NCI-H2196 (cell line): Measurements from ENCODE around the gene FOXO4.

Source experiments
- DNase-seq: peaks from one replicate; lab custom pipeline; 2025; ENCODE audit not compliant: unreplicated experiment; lab: John Stamatoyannopoulos, UW

The FOXO4 gene

GRCh38 chrX:71098951-71099506 is 3.4 kb downstream of the FOXO4 start:
- DNase-seq, result no peak

- DNase-seq, result no peak
Measured at GRCh38 chrX:71099736-71100135, 4.1 kb downstream of the FOXO4 start.

- DNase-seq, result no peak
Measured at GRCh38 chrX:71100581-71101505, 5.2 kb downstream of the FOXO4 start.

- DNase-seq, result no peak
Measured at GRCh38 chrX:71102292-71102691, 6.6 kb downstream of the FOXO4 start.

GRCh38 chrX:71103110-71103983 is 7.7 kb downstream of the FOXO4 start:
- no peak for DNase-seq

GRCh38 chrX:71105628-71106027 is 10.0 kb downstream of the FOXO4 start:
- no peak for DNase-seq

GRCh38 chrX:71106427-71106826 is 10.8 kb downstream of the FOXO4 start, which contains the start of gene CXorf65:
Gene CXorf65 (minus strand): TSS chrX:71106740. CDS start chrX:71106556, 184 bp downstream.
- DNase-seq, result no peak

- no peak for DNase-seq
Measured at GRCh38 chrX:71107245-71107644, 11.6 kb downstream of the FOXO4 start.

- no peak for DNase-seq
Measured at GRCh38 chrX:71107762-71108360, 12.2 kb downstream of the FOXO4 start.

- no peak for DNase-seq
Measured at GRCh38 chrX:71109051-71109450, 13.4 kb downstream of the FOXO4 start.

- no peak for DNase-seq
Measured at GRCh38 chrX:71111141-71111843, 15.6 kb downstream of the FOXO4 start, which contains the start of gene IL2RG. Gene IL2RG (minus strand): TSS chrX:71111577. CDS start chrX:71111539, 38 bp downstream.

- DNase-seq, result no peak
Measured at GRCh38 chrX:71111921-71112431, 16.3 kb downstream of the FOXO4 start.

GRCh38 chrX:71117358-71117757 is 21.7 kb downstream of the FOXO4 start:
- DNase-seq, result no peak

GRCh38 chrX:71118032-71118984 is 22.7 kb downstream of the FOXO4 start, which contains the start of gene MED12:
Gene MED12 (plus strand): TSS chrX:71118596. CDS start chrX:71118755, 159 bp downstream.
- DNase-seq, result peak; percentile 63

GRCh38 chrX:71118985-71119535 is 23.4 kb downstream of the FOXO4 start:
- no peak for DNase-seq

GRCh38 chrX:71128166-71128833 is 32.6 kb downstream of the FOXO4 start:
- no peak for DNase-seq

- peak; percentile 57 for DNase-seq
Measured at GRCh38 chrX:71128915-71129765, 33.5 kb downstream of the FOXO4 start.
